Measurements from ENCODE around the gene AKAP12. TPM values are rescaled to one million over a fixed set of nuclear protein-coding genes. Genes with fewer than 3 reads are reported as not detected.

Gene AKAP12
- 29.6 TPM for polyA plus RNA-seq (2012; ENCODE audit: insufficient read length, low read depth)

DNA sequence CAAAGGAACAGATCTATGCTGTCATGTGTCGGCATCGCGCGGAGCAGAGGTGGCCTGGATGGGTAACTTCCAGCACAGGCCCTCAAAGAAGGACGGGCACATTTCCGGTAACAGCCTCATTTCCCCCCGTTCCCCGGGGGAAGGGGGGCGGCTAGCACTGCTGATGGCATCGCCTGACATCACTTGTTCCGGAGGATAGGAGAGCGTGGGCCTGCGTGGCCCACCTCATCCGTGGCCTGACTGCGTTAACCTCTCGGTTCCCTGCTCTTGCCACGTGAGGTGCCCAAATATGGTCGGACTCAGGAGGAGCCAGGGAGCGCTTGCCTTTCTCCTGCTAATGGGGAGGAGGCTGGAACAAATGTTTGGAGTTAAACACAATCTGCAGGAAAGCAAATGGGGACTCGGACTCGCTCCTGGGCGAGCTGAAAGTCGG lies at the start of gene AKAP12:
AKAP12 (plus strand) TSS at position 365 of the 433 bp plus-strand sequence. CDS start 596 bp downstream, outside the sequence.
- TF ChIP-seq POLR2AphosphoS5 (IDR thresholded peaks at IDR 0.05; ENCODE audit: low read depth, low read length) = no peak
- TF ChIP-seq TAF1 (IDR thresholded peaks at IDR 0.05; ENCODE audit: borderline replicate concordance, insufficient read depth, low read length) = no peak
- TF ChIP-seq FOXP2 (optimal IDR thresholded peaks at IDR 0.05; ENCODE audit: borderline replicate concordance, extremely low read depth, extremely low read length, insufficient read depth) = no peak
- no peak for TF ChIP-seq SIN3A (IDR thresholded peaks at IDR 0.05; ENCODE audit: borderline replicate concordance, insufficient read depth, low read length)
- TF ChIP-seq REST (IDR thresholded peaks at IDR 0.05; ENCODE audit: insufficient read depth in 1 of 2, low read depth in 2 of 2, low read length in 2 of 2) = no peak

DNA sequence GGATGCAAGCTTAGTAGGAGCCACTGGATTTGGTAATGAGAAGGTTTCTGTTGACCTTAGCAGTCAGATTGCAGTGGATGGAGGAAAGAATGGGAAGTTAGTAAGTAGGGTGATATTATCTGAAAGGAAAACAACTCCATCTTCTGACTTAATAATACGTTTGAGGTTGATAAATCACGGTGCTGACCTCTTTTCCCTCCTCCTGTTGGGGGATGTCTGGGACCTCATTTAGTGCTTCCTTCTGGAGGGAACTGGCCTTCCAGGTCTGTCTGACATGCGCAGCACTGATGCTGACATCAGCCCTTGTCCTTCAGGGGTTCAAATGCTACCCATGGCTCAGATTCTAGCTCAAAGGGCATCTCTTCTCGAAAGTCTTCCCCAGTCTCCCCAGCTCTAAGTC lies 48.2 kb upstream of the AKAP12 start:
- TF ChIP-seq POLR2AphosphoS5 (IDR thresholded peaks at IDR 0.05; ENCODE audit: low read depth, low read length) = no peak
- no peak for TF ChIP-seq FOXP2 (optimal IDR thresholded peaks at IDR 0.05; ENCODE audit: borderline replicate concordance, extremely low read depth, extremely low read length, insufficient read depth)
- no peak for TF ChIP-seq TAF1 (IDR thresholded peaks at IDR 0.05; ENCODE audit: borderline replicate concordance, insufficient read depth, low read length)
- TF ChIP-seq SIN3A (IDR thresholded peaks at IDR 0.05; ENCODE audit: borderline replicate concordance, insufficient read depth, low read length) = no peak
- TF ChIP-seq REST (IDR thresholded peaks at IDR 0.05; ENCODE audit: insufficient read depth in 1 of 2, low read depth in 2 of 2, low read length in 2 of 2) = no peak

GRCh38 chr6:151196555-151196954 lies 43.2 kb upstream of the AKAP12 start:
- no peak for TF ChIP-seq TAF1 (IDR thresholded peaks at IDR 0.05; ENCODE audit: borderline replicate concordance, insufficient read depth, low read length)
- no peak for TF ChIP-seq REST (IDR thresholded peaks at IDR 0.05; ENCODE audit: insufficient read depth in 1 of 2, low read depth in 2 of 2, low read length in 2 of 2)
- no peak for TF ChIP-seq POLR2AphosphoS5 (IDR thresholded peaks at IDR 0.05; ENCODE audit: low read depth, low read length)
- no peak for TF ChIP-seq SIN3A (IDR thresholded peaks at IDR 0.05; ENCODE audit: borderline replicate concordance, insufficient read depth, low read length)
- no peak for TF ChIP-seq FOXP2 (optimal IDR thresholded peaks at IDR 0.05; ENCODE audit: borderline replicate concordance, extremely low read depth, extremely low read length, insufficient read depth)

- TF ChIP-seq SIN3A (IDR thresholded peaks at IDR 0.05; ENCODE audit: borderline replicate concordance, insufficient read depth, low read length) (no peak), POLR2AphosphoS5 (IDR thresholded peaks at IDR 0.05; ENCODE audit: low read depth, low read length) (no peak), TAF1 (IDR thresholded peaks at IDR 0.05; ENCODE audit: borderline replicate concordance, insufficient read depth, low read length) (no peak), REST (IDR thresholded peaks at IDR 0.05; ENCODE audit: insufficient read depth in 1 of 2, low read depth in 2 of 2, low read length in 2 of 2) (no peak), FOXP2 (optimal IDR thresholded peaks at IDR 0.05; ENCODE audit: borderline replicate concordance, extremely low read depth, extremely low read length, insufficient read depth) (no peak)
Measured at GRCh38 chr6:151197556-151197955, 42.2 kb upstream of the AKAP12 start.

- no peak for TF ChIP-seq POLR2AphosphoS5 (IDR thresholded peaks at IDR 0.05; ENCODE audit: low read depth, low read length)
- no peak for TF ChIP-seq FOXP2 (optimal IDR thresholded peaks at IDR 0.05; ENCODE audit: borderline replicate concordance, extremely low read depth, extremely low read length, insufficient read depth)
- TF ChIP-seq TAF1 (IDR thresholded peaks at IDR 0.05; ENCODE audit: borderline replicate concordance, insufficient read depth, low read length) = no peak
Measured at GRCh38 chr6:151199991-151200390, 39.8 kb upstream of the AKAP12 start.

Measured in PFSK-1 (cell line).